Dedifferentiated amniotic fluid mesenchymal stem cell (primary cell): Measurements from ENCODE around the gene VPS9D1.
"Not testable (repeated sequence)": the region's sequence is repeated elsewhere in the genome, so short reads cannot be mapped to it uniquely, and the experiment has no call there.

Experiments used
- DNase-seq: peaks from one replicate; pipeline ENCODE4 v3.0.0-alpha.2; 2016; ENCODE audit errors: extremely low spot score

VPS9D1 gene

GRCh38 chr16:89709716-89710432 is 10.8 kb downstream of the VPS9D1 start:
- no peak for DNase-seq

- no peak for DNase-seq
Measured at GRCh38 chr16:89709166-89709565, 11.5 kb downstream of the VPS9D1 start.

GRCh38 chr16:89708481-89708931 is 12.2 kb downstream of the VPS9D1 start:
- no peak for DNase-seq

- no peak for DNase-seq
Measured at GRCh38 chr16:89707695-89708094, 13.0 kb downstream of the VPS9D1 start.

GRCh38 chr16:89706518-89707260 is 14.0 kb downstream of the VPS9D1 start:
- no peak for DNase-seq

GRCh38 chr16:89705006-89705405 is 15.7 kb downstream of the VPS9D1 start:
- DNase-seq, result no peak

- no peak for DNase-seq
Measured at GRCh38 chr16:89704281-89704680, 16.4 kb downstream of the VPS9D1 start.

GRCh38 chr16:89701425-89702406 is 19.0 kb downstream of the VPS9D1 start, which contains the start of gene SPATA2L:
TSS of gene SPATA2L (minus strand) at chr16:89701705. CDS start at chr16:89701232, 473 bp downstream.
- DNase-seq, result peak; percentile 43

- DNase-seq, result no peak
Measured at GRCh38 chr16:89700649-89701424, 19.9 kb downstream of the VPS9D1 start.

- DNase-seq, result peak; percentile 93
Measured at GRCh38 chr16:89700100-89700648, 20.5 kb downstream of the VPS9D1 start.

GRCh38 chr16:89699629-89700099 is 21.0 kb downstream of the VPS9D1 start:
- DNase-seq, result not testable (repeated sequence)

GRCh38 chr16:89698717-89699116 is 22.0 kb downstream of the VPS9D1 start:
- not testable (repeated sequence) for DNase-seq

- DNase-seq, result no peak
Measured at GRCh38 chr16:89697616-89698331, 22.9 kb downstream of the VPS9D1 start.

GRCh38 chr16:89697161-89697615 is 23.5 kb downstream of the VPS9D1 start:
- no peak for DNase-seq

GRCh38 chr16:89696670-89697128 is 24.0 kb downstream of the VPS9D1 start:
- DNase-seq, result no peak

GRCh38 chr16:89695875-89696669 is 24.6 kb downstream of the VPS9D1 start:
- no peak for DNase-seq

- no peak for DNase-seq
Measured at GRCh38 chr16:89695086-89695874, 25.4 kb downstream of the VPS9D1 start.

- DNase-seq, result not testable (repeated sequence)
Measured at GRCh38 chr16:89694784-89695085, 26.0 kb downstream of the VPS9D1 start.
